ENCODE results near the gene ASTN2.

GRCh38 chr9:116605060-116605459 is 809.8 kb downstream of the ASTN2 start:
- TF ChIP-seq CTCF (IDR thresholded peaks at IDR 0.05; ENCODE audit: poor library complexity, severe bottlenecking) (no peak), EP300 (conservative IDR thresholded peaks at IDR 0.05; ENCODE audit: poor library complexity, severe bottlenecking) (no peak), POLR2AphosphoS5 (IDR thresholded peaks at IDR 0.05) (no peak), MXI1 (conservative IDR thresholded peaks at IDR 0.05; ENCODE audit: poor library complexity, severe bottlenecking) (no peak), EZH2 (IDR thresholded peaks at IDR 0.05; ENCODE audit: borderline replicate concordance, insufficient read depth, low read length, poor library complexity, severe bottlenecking) (no peak), RAD21 (conservative IDR thresholded peaks at IDR 0.05) (no peak), REST (IDR thresholded peaks at IDR 0.05; ENCODE audit: borderline replicate concordance) (no peak), SMC3 (conservative IDR thresholded peaks at IDR 0.05; ENCODE audit: poor library complexity) (no peak), TAF1 (IDR thresholded peaks at IDR 0.05; ENCODE audit: low read depth) (no peak)
